Upper lobe of right lung (tissue), 1 donor: ENCODE data around the gene C2orf68. TPM values are rescaled to one million over a fixed set of nuclear protein-coding genes. Genes with fewer than 3 reads are reported as not detected.
A peak's percentile ranks its signal among the peaks of the same experiment; 100 is the strongest.

Source experiments
- ATAC-seq: fragments of 200-7000 bp; cut with Tn5 transposase; one replicate; pipeline ENCODE4 v1.9.1; 2020; ENCODE audit warnings: mild to moderate bottlenecking, moderate library complexity
- DNase-seq: peaks from one replicate; pipeline ENCODE4 v3.0.0-alpha.2; 2020
- H3K27ac ChIP-seq: fragments of 200-600 bp; one replicate; pipeline ENCODE4 v1.8.0; 2022
- H3K27me3 ChIP-seq: fragments of 200-600 bp; one replicate; pipeline ENCODE4 v1.8.0; 2022; ENCODE audit warnings: mild to moderate bottlenecking
- H3K36me3 ChIP-seq: fragments of 200-600 bp; one replicate; pipeline ENCODE4 v1.8.0; 2022
- H3K4me1 ChIP-seq: fragments of 200-600 bp; one replicate; pipeline ENCODE4 v1.8.0; 2022
- H3K4me3 ChIP-seq: fragments of 200-600 bp; one replicate; pipeline ENCODE4 v1.8.0; 2022; ENCODE audit warnings: mild to moderate bottlenecking
- H3K9me3 ChIP-seq: fragments of 200-600 bp; one replicate; pipeline ENCODE4 v1.8.0; 2022
- intact Hi-C: fragments of 100-400 bp; cut with DNase I; formaldehyde crosslinking; loops from one replicate; pipeline ENCODE4 v1.11.0; 2022
- total RNA-seq: library from RNA; stranded (reverse); fragmentation: NEBNext Ultra II Directional; extraction: Animal tissue kit (Norgen Biotek cat#: 25700); gene quantifications from one replicate; pipeline ENCODE4 v1.2.1, GENCODE V29; 2021
- TF ChIP-seq, protein P1 (sequence below): fragments of 200-600 bp; IDR thresholded peaks from one replicate; pipeline ENCODE4 v1.8.0; 2022; ENCODE audit warnings: antibody characterized with exemption
- donor health status: DM: no; HTN: yes; CAD: no; lungs with severe emphysema.

C2orf68 gene
- total RNA-seq, 1 donor from 2014 or later: 37.9 TPM

DNA sequence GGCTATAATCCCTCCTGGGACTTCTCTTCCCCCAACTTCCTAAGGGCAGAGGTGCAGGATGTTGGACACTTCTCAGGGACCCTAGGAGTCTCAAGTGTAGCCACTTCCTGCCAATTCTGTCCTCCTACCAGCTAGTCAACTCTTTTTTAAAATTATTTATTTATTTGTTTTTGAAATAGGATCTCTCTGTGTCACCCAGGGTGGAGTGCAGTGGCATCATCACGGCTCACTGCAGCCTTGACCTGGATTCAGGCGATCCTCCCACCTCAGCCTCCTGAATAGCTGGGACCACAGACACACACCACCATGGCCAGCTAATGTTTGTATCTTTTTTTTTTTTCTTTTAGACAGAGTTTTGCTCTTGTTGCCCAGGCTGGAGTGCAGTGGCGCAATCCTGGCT lies 44.6 kb upstream of the C2orf68 start:
- ATAC-seq: peak; percentile 1
- H3K4me1 ChIP-seq: peaks cover 17% of the 10 kb centered on the region
- intact Hi-C loops: no loop called here
- DNase-seq: peak; percentile 77
- no peaks in the 10 kb centered on the region for H3K27me3 ChIP-seq
- TF ChIP-seq, protein P1, sequence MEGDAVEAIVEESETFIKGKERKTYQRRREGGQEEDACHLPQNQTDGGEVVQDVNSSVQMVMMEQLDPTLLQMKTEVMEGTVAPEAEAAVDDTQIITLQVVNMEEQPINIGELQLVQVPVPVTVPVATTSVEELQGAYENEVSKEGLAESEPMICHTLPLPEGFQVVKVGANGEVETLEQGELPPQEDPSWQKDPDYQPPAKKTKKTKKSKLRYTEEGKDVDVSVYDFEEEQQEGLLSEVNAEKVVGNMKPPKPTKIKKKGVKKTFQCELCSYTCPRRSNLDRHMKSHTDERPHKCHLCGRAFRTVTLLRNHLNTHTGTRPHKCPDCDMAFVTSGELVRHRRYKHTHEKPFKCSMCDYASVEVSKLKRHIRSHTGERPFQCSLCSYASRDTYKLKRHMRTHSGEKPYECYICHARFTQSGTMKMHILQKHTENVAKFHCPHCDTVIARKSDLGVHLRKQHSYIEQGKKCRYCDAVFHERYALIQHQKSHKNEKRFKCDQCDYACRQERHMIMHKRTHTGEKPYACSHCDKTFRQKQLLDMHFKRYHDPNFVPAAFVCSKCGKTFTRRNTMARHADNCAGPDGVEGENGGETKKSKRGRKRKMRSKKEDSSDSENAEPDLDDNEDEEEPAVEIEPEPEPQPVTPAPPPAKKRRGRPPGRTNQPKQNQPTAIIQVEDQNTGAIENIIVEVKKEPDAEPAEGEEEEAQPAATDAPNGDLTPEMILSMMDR: no peak
- no peaks in the 10 kb centered on the region for H3K9me3 ChIP-seq
- peaks cover under 1% of the 10 kb centered on the region for H3K36me3 ChIP-seq
- no peak overlapping the region for H3K4me3 ChIP-seq
- H3K27ac ChIP-seq: no peak overlapping the region

DNA sequence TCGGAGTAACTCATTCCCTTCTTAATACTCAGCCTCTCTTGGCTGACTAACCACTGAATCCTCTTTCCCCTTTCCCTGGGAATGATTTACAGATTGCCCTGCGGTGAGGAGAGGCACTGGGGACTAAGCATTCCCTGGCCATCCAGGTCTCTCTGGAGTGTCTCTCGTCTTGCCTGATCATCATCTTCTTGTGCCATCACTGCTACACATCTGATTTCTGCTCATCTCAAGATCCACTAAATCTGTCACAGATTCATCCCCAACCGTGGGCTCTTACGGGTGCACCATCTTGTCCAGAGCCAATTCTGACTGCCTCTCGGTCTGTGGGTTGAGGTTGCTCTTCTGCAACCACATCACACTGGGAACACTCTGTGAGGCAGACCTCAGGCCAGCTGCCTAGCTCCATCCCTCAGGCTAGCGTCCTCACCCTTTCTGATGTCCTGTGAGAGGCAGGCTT lies 44.1 kb upstream of the C2orf68 start:
- H3K27ac ChIP-seq: no peak overlapping the region
- no peaks in the 10 kb centered on the region for H3K9me3 ChIP-seq
- H3K4me3 ChIP-seq: no peak overlapping the region
- H3K27me3 ChIP-seq: no peaks in the 10 kb centered on the region
- peaks cover 5% of the 10 kb centered on the region for H3K36me3 ChIP-seq
- DNase-seq (peak; percentile 73), ATAC-seq (peak; percentile 3)
- intact Hi-C loops: no loop called here
- H3K4me1 ChIP-seq: peaks cover 16% of the 10 kb centered on the region
- TF ChIP-seq, protein P1: no peak

DNA sequence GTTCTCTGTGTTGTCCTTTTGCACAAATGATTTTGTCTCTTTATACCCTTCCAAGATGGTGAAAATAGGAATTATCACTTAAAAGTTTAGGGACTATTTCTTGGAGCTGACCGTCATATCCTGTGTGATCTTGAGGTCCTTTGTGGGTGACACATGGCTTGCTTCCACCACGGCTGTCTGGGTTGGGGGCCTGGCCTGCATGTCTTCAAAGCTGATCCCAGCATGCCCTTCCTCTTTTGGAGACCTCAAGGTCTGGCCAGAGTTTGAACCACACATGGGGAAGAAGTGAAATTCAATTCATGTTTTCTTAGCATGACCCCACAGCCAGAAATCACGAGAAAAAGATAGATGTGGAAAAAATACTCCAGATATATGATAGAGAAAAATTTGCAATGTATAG lies 42.1 kb upstream of the C2orf68 start:
- ATAC-seq: no peak
- Histone ChIP-seq H3K4me1 (peaks cover 16% of the 10 kb centered on the region), H3K4me3 (no peak overlapping the region), H3K27ac (no peak overlapping the region), H3K9me3 (no peaks in the 10 kb centered on the region), H3K36me3 (peaks cover 20% of the 10 kb centered on the region), H3K27me3 (no peaks in the 10 kb centered on the region)
- TF ChIP-seq, protein P1: no peak
- no peak for DNase-seq
- intact Hi-C loops: no loop called here

DNA sequence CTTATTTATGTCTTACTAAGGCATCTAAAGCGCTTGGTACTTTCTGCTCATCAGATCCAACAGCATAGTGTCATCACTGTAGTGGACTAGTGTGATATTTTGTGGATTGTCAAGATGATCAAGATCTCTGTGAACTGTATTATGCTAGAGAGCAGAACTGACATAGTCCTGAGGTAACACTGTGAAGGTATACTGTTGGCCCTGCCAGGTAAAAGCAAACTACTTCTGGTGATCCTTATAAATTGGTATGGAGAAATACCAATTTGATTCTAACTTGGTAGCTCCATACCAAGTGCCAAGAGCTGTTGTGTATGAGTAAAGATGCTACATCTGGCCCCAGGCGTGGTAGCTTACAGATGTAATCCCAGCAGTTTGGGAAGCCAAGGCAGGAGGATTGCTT lies 40.2 kb upstream of the C2orf68 start:
- no peak for ATAC-seq

DNA sequence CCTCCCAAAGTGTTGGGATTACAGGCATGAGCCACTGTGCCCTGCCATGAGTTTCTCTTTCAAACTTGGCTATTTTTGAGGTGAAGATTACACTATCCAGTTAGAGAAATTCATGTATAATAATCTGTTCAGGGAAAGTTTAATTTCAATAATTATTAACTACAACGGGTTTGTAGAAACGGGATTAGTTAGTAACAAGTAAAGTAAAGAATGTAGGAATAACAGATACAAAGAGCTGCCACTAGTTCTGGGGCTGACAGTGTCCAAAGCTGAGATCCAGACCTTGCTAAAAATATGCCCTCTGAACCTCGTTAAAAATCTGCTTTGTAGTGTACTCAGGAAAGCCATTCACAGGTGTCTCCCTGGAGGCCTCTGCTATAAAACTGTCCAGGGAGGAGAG lies 39.2 kb upstream of the C2orf68 start:
- Histone ChIP-seq H3K9me3 (no peaks in the 10 kb centered on the region), H3K4me1 (peaks cover 27% of the 10 kb centered on the region), H3K4me3 (no peak overlapping the region), H3K27me3 (no peaks in the 10 kb centered on the region), H3K27ac (no peak overlapping the region), H3K36me3 (peaks cover 49% of the 10 kb centered on the region)
- ATAC-seq: no peak
- intact Hi-C loops: no loop called here
- no peak for DNase-seq
- TF ChIP-seq, protein P1: no peak

More for the DNA sequence above, 40.2 kb upstream of the C2orf68 start:
- intact Hi-C loops: no loop called here
- Histone ChIP-seq H3K9me3 (no peaks in the 10 kb centered on the region), H3K27me3 (no peaks in the 10 kb centered on the region), H3K4me3 (no peak overlapping the region), H3K27ac (peak overlapping the region; percentile 53), H3K36me3 (peaks cover 39% of the 10 kb centered on the region), H3K4me1 (peaks cover 27% of the 10 kb centered on the region)
- no peak for DNase-seq
- TF ChIP-seq, protein P1: no peak

DNA sequence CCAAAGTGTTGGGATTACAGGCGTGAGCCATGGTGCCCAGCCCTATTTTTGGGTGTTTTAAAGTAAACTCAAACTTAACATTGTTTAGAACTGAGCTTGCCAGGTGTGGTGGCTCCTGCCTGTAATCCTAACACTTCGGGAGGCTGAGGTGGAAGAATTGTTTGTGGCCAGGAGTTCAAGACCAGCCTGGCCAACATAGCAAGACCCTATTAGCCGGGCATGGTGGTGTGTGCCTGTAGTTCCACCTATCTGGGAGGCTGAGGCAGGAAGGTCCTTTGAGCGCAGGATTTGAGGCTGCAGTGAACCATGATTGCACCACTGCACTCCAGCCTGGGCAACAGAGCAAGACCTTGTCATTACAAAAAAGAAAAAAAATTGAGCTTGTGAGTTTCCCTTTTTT lies 38.6 kb upstream of the C2orf68 start:
- Histone ChIP-seq H3K9me3 (no peaks in the 10 kb centered on the region), H3K4me3 (no peak overlapping the region), H3K27ac (no peak overlapping the region), H3K4me1 (peaks cover 27% of the 10 kb centered on the region), H3K36me3 (peaks cover 55% of the 10 kb centered on the region), H3K27me3 (no peaks in the 10 kb centered on the region)
- DNase-seq (no peak), ATAC-seq (no peak)
- TF ChIP-seq, protein P1: no peak
- intact Hi-C loops: no loop called here
